Measurements from ENCODE around the gene STAG2. TPM values are rescaled to one million over a fixed set of nuclear protein-coding genes. Genes with fewer than 3 reads are reported as not detected.

Gene STAG2
- total and polyA plus RNA-seq, 2 experiments from 2014 or later = 29.2 to 51.7 TPM

DNA sequence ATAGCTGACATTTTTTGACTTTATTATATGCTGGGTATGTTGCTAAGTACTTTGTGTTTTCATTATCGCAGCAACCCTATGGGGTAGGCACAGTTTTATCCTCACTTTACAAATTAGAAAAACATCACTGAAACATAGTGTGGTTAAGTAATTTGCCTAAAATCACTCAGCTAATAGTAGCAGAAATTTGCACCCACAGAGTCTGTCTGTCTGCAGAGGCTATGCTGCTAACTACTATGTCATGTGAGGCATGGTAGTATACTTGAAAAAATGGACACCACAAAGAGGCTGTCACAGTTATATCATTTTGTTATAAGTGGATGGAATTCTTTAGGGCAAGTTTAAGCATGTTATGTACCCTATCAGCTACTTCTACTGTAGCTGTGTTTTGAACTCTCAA lies 69.0 kb downstream of the STAG2 start:
- 13 to 32% methylated on average over 1 of the region's 1 CpG for WGBS, 2 experiments (ENCODE audit: low coverage in 1 of 2, low lambda C conversion rate in 2 of 2, missing lambda C conversion rate in 2 of 2)

DNA sequence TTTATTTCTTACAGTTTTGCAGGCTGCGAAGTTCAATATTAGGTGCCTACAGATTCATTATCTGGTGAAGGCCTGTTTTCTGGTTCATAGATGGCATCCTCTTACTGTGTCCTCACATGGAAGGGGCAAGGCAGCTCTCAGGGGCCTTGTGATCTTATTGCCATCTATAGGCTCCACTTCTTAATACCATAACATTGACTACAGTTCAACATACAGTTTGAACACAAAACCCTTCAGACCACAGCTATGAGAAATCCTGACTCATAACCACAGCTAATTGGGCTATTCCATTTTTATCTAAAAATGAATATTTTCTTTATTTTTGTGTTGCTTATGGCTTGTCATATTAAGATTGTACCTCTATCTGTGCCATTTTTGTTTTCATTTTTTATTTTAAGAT lies 72.3 kb downstream of the STAG2 start:
- peaks cover 13% of the 10 kb centered on the region; the same call in 1 of the 2 replicates for H3K36me3 ChIP-seq (ENCODE audit: low read depth)
- H3K9me2 ChIP-seq (ENCODE audit: insufficient read depth) = no peaks in the 10 kb centered on the region
- no peak overlapping the region for H3K4me2 ChIP-seq (ENCODE audit: unreplicated experiment)
- H3K9me3 ChIP-seq (ENCODE audit: low read depth) = no peaks in the 10 kb centered on the region
- DNase-seq = peak; percentile 58
- H3K4me3 ChIP-seq = no peak overlapping the region
- in situ Hi-C loops (cut with MboI) = no loop called here
- TF ChIP-seq EZH2 (IDR thresholded peaks at IDR 0.05; ENCODE audit: insufficient read depth, poor library complexity, severe bottlenecking) (no peak), EZH2phosphoT487 (IDR thresholded peaks at IDR 0.05; ENCODE audit: insufficient read depth, low read depth) (no peak)
- no peaks in the 10 kb centered on the region for H4K20me1 ChIP-seq (ENCODE audit: insufficient read depth)
- H2AFZ ChIP-seq = no peak overlapping the region
- H3K27ac ChIP-seq = 0 out of 2 replicates have a peak overlapping the region, but pooled peaks have one; percentile 30
- WGBS, 2 experiments (ENCODE audit: low coverage in 1 of 2, low lambda C conversion rate in 2 of 2, missing lambda C conversion rate in 2 of 2) = 100% methylated on average over 1 of the region's 1 CpG
- peaks cover 49% of the 10 kb centered on the region for H3K79me2 ChIP-seq (ENCODE audit: insufficient read depth)
- peaks cover 11% of the 10 kb centered on the region; the same call in 1 of the 2 replicates for H3K4me1 ChIP-seq (ENCODE audit: insufficient read depth)
- no peak overlapping the region for H3K9ac ChIP-seq
- 0 out of 2 replicates have a peak, but pooled peaks cover 6% of the 10 kb centered on the region for H3F3A ChIP-seq (ENCODE audit: insufficient read depth)
- H3K27me3 ChIP-seq (replicated peaks; ENCODE audit: insufficient read depth) = no peaks in the 10 kb centered on the region

More for the DNA sequence above, 69.0 kb downstream of the STAG2 start:
- Histone ChIP-seq H3K9me2 (ENCODE audit: insufficient read depth) (no peaks in the 10 kb centered on the region), H4K20me1 (ENCODE audit: insufficient read depth) (no peaks in the 10 kb centered on the region), H3K4me3 (no peak overlapping the region), H3K27ac (no peak overlapping the region), H2AFZ (no peak overlapping the region), H3K79me2 (ENCODE audit: insufficient read depth) (peaks cover 62% of the 10 kb centered on the region), H3K4me1 (ENCODE audit: insufficient read depth) (peaks cover 19% of the 10 kb centered on the region; the same call in 1 of the 2 replicates), H3K4me2 (ENCODE audit: unreplicated experiment) (no peak overlapping the region), H3K27me3 (replicated peaks; ENCODE audit: insufficient read depth) (no peaks in the 10 kb centered on the region), H3K9me3 (ENCODE audit: low read depth) (no peaks in the 10 kb centered on the region), H3F3A (ENCODE audit: insufficient read depth) (0 out of 2 replicates have a peak, but pooled peaks cover 6% of the 10 kb centered on the region), H3K9ac (no peak overlapping the region), H3K36me3 (ENCODE audit: low read depth) (peaks cover 8% of the 10 kb centered on the region; the same call in 1 of the 2 replicates)
- in situ Hi-C loops (cut with MboI) = no loop called here
- TF ChIP-seq EZH2 (IDR thresholded peaks at IDR 0.05; ENCODE audit: insufficient read depth, poor library complexity, severe bottlenecking) (no peak), EZH2phosphoT487 (IDR thresholded peaks at IDR 0.05; ENCODE audit: insufficient read depth, low read depth) (no peak)
- no peak for DNase-seq

DNA sequence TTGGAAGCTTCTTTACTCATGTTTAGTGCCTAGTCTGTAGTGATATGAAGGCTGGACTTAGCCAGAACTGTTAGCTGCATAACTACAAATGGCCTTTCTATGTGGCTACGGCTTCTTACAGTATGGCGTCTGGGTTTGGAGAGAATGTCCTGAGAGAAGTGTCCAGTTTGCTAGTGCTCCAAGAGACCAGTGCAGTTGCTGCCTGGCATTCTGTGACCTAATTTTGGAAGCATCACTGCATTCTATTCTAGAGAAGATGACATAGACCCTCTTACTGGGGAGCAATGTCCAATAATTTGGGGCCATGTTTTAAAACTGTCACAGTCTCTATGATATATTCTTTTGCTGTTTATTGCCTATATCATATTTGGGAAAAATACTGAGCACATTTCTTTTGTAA lies 74.2 kb downstream of the STAG2 start:
- 80 to 90% methylated on average over 1 to 2 of the region's 2 CpGs for WGBS, 2 experiments (ENCODE audit: low coverage in 1 of 2, low lambda C conversion rate in 2 of 2, missing lambda C conversion rate in 2 of 2)

DNA sequence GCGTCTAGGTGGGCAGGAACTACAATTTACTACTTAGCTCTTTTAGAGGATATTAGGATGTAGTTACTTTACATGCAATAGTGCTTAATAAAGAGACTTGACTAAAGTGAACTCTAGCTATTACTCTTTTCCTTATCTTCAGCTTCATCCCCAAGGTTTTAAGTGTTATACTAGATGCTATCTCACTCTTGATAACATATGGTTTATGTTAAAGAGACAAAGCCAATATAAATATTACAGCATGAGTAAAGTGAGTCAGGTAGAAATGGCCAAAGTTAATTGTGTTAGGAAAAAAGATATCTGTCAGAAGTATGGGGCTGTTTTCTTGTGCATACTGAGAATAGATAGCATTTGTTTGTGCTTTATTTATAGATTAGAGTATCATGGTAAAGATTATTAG lies 80.5 kb downstream of the STAG2 start:
- no peak overlapping the region for H2AFZ ChIP-seq
- no peak overlapping the region for H3K27ac ChIP-seq
- H3K79me2 ChIP-seq (ENCODE audit: insufficient read depth) = peaks cover 45% of the 10 kb centered on the region
- TF ChIP-seq EZH2phosphoT487 (IDR thresholded peaks at IDR 0.05; ENCODE audit: insufficient read depth, low read depth) (no peak), EZH2 (IDR thresholded peaks at IDR 0.05; ENCODE audit: insufficient read depth, poor library complexity, severe bottlenecking) (no peak)
- H3F3A ChIP-seq (ENCODE audit: insufficient read depth) = no peaks in the 10 kb centered on the region
- H3K9me2 ChIP-seq (ENCODE audit: insufficient read depth) = no peaks in the 10 kb centered on the region
- DNase-seq = no peak
- no peaks in the 10 kb centered on the region for H3K4me1 ChIP-seq (ENCODE audit: insufficient read depth)
- H3K4me2 ChIP-seq (ENCODE audit: unreplicated experiment) = no peak overlapping the region
- 91 to 100% methylated on average over 1 of the region's 1 CpG for WGBS, 2 experiments (ENCODE audit: low coverage in 1 of 2, low lambda C conversion rate in 2 of 2, missing lambda C conversion rate in 2 of 2)
- no peak overlapping the region for H3K4me3 ChIP-seq
- H4K20me1 ChIP-seq (ENCODE audit: insufficient read depth) = no peaks in the 10 kb centered on the region
- in situ Hi-C loops (cut with MboI) = no loop called here
- no peak overlapping the region for H3K9ac ChIP-seq
- H3K9me3 ChIP-seq (ENCODE audit: low read depth) = no peaks in the 10 kb centered on the region
- no peaks in the 10 kb centered on the region for H3K27me3 ChIP-seq (replicated peaks; ENCODE audit: insufficient read depth)
- H3K36me3 ChIP-seq (ENCODE audit: low read depth) = peaks cover 19% of the 10 kb centered on the region; the same call in 1 of the 2 replicates

More for the DNA sequence above, 74.2 kb downstream of the STAG2 start:
- Histone ChIP-seq H3K9me3 (ENCODE audit: low read depth) (no peaks in the 10 kb centered on the region), H3F3A (ENCODE audit: insufficient read depth) (0 out of 2 replicates have a peak, but pooled peaks cover 6% of the 10 kb centered on the region), H2AFZ (no peak overlapping the region), H3K79me2 (ENCODE audit: insufficient read depth) (peaks cover 38% of the 10 kb centered on the region), H3K4me2 (ENCODE audit: unreplicated experiment) (no peak overlapping the region), H3K27ac (no peak overlapping the region), H3K9me2 (ENCODE audit: insufficient read depth) (no peaks in the 10 kb centered on the region), H3K4me3 (no peak overlapping the region), H4K20me1 (ENCODE audit: insufficient read depth) (no peaks in the 10 kb centered on the region), H3K9ac (no peak overlapping the region), H3K36me3 (ENCODE audit: low read depth) (peaks cover 13% of the 10 kb centered on the region; the same call in 1 of the 2 replicates), H3K27me3 (replicated peaks; ENCODE audit: insufficient read depth) (no peaks in the 10 kb centered on the region), H3K4me1 (ENCODE audit: insufficient read depth) (peaks cover 11% of the 10 kb centered on the region; the same call in 1 of the 2 replicates)
- no peak for TF ChIP-seq EZH2 (IDR thresholded peaks at IDR 0.05; ENCODE audit: insufficient read depth, poor library complexity, severe bottlenecking)
- TF ChIP-seq EZH2phosphoT487 (IDR thresholded peaks at IDR 0.05; ENCODE audit: insufficient read depth, low read depth) = no peak
- no peak for DNase-seq
- in situ Hi-C loops (cut with MboI) = no loop called here

All from GM23248 (cell line).